ENCODE results near the gene ADM2. TPM values are rescaled to one million over a fixed set of nuclear protein-coding genes. Genes with fewer than 3 reads are reported as not detected.

The ADM2 gene
- total RNA-seq, 2 donors from 2014 or later = 2.6 to 6.7 TPM

- Mint-ChIP-seq H3K4me1 (ENCODE audit: low read depth in 2 of 2) (peaks cover 5 to 6% of the 10 kb centered on the region in 2 donors), H3K9me3 (no peaks in the 10 kb centered on the region), H3K27ac (no peak overlapping the region), H3K4me3 (no peak overlapping the region), H3K27me3 (peaks cover 2 to 4% of the 10 kb centered on the region in 2 donors), H3K36me3 (no peaks in the 10 kb centered on the region)
- no peak for ATAC-seq
- DNase-seq (ENCODE audit: low spot score) = no peak
Observed at GRCh38 chr22:50490531-50491308, 9.4 kb downstream of the ADM2 start.

- Mint-ChIP-seq H3K27ac (no peak overlapping the region), H3K9me3 (no peaks in the 10 kb centered on the region), H3K27me3 (peaks cover 6 to 7% of the 10 kb centered on the region in 2 donors), H3K36me3 (no peaks in the 10 kb centered on the region), H3K4me3 (no peak overlapping the region), H3K4me1 (ENCODE audit: low read depth in 2 of 2) (peaks cover 0 to 6% of the 10 kb centered on the region in 2 donors)
- ATAC-seq (no peak), DNase-seq (ENCODE audit: low spot score) (no peak)
Observed at GRCh38 chr22:50497093-50497492, 15.8 kb downstream of the ADM2 start.

- peak; percentile 78 to 84 for ATAC-seq
- H3K4me1 Mint-ChIP-seq (ENCODE audit: low read depth in 2 of 2) = peaks cover 0 to 6% of the 10 kb centered on the region in 2 donors
- no peaks in the 10 kb centered on the region for H3K9me3 Mint-ChIP-seq
- no peak for DNase-seq (ENCODE audit: low spot score)
- peaks cover 6 to 7% of the 10 kb centered on the region in 2 donors for H3K27me3 Mint-ChIP-seq
- no peak overlapping the region for H3K27ac Mint-ChIP-seq
- H3K4me3 Mint-ChIP-seq = no peak overlapping the region
- H3K36me3 Mint-ChIP-seq = no peaks in the 10 kb centered on the region
Observed at GRCh38 chr22:50498322-50498890, 17.1 kb downstream of the ADM2 start.

GRCh38 chr22:50500452-50500851, 19.1 kb downstream of the ADM2 start:
- peaks cover 6 to 7% of the 10 kb centered on the region in 2 donors for H3K27me3 Mint-ChIP-seq
- H3K4me1 Mint-ChIP-seq (ENCODE audit: low read depth in 2 of 2) = peaks cover 0 to 6% of the 10 kb centered on the region in 2 donors
- H3K27ac Mint-ChIP-seq = no peak overlapping the region

DNA sequence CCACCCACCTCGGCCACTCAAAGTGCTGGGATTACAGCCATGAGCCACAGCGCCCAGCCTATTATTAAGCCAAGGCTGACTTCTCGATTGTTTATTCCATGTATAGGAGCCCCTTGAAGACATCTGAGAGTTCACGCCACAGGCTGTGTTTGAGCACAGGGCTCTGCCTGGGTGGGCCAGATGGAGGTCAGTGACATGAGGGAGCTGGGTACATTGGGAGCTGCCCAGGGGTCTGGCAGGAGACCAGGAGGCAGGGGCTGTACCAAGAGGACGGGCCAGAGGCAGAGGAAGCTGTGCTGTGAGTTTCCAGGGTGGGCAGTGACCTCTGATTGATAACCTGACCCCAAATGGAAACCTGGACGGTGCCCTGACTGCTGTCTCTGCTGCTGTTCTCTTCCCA, 20.8 kb downstream of the ADM2 start:
- Mint-ChIP-seq H3K27me3 (peaks cover 3% of the 10 kb centered on the region in 2 donors), H3K27ac (no peak overlapping the region), H3K4me1 (ENCODE audit: low read depth in 2 of 2) (peaks cover 0 to 6% of the 10 kb centered on the region in 2 donors), H3K9me3 (no peaks in the 10 kb centered on the region), H3K36me3 (no peaks in the 10 kb centered on the region), H3K4me3 (no peak overlapping the region)
- ATAC-seq = no peak
- DNase-seq (ENCODE audit: low spot score) = no peak

More at GRCh38 chr22:50500452-50500851, 19.1 kb downstream of the ADM2 start:
- Mint-ChIP-seq H3K4me3 (no peak overlapping the region), H3K9me3 (no peaks in the 10 kb centered on the region), H3K36me3 (no peaks in the 10 kb centered on the region)
- ATAC-seq (no peak), DNase-seq (ENCODE audit: low spot score) (no peak)

GRCh38 chr22:50502628-50503474, 21.5 kb downstream of the ADM2 start:
- Mint-ChIP-seq H3K4me3 (no peak overlapping the region), H3K36me3 (no peaks in the 10 kb centered on the region), H3K27ac (no peak overlapping the region), H3K9me3 (no peaks in the 10 kb centered on the region), H3K4me1 (ENCODE audit: low read depth in 2 of 2) (peaks cover 0 to 8% of the 10 kb centered on the region in 2 donors), H3K27me3 (peaks cover 0 to under 1% of the 10 kb centered on the region in 2 donors)
- DNase-seq (ENCODE audit: low spot score) (no peak), ATAC-seq (no peak)

- no peaks in the 10 kb centered on the region for H3K27me3 Mint-ChIP-seq
- peaks cover under 1% of the 10 kb centered on the region for H3K36me3 Mint-ChIP-seq
- no peaks in the 10 kb centered on the region for H3K9me3 Mint-ChIP-seq
- DNase-seq (ENCODE audit: low spot score) (no peak), ATAC-seq (no peak)
- H3K4me1 Mint-ChIP-seq (ENCODE audit: low read depth in 2 of 2) = peaks cover 1 to 10% of the 10 kb centered on the region in 2 donors
- H3K27ac Mint-ChIP-seq = no peak overlapping the region
- no peak overlapping the region for H3K4me3 Mint-ChIP-seq
Observed at GRCh38 chr22:50503475-50504145, 22.3 kb downstream of the ADM2 start.

DNA sequence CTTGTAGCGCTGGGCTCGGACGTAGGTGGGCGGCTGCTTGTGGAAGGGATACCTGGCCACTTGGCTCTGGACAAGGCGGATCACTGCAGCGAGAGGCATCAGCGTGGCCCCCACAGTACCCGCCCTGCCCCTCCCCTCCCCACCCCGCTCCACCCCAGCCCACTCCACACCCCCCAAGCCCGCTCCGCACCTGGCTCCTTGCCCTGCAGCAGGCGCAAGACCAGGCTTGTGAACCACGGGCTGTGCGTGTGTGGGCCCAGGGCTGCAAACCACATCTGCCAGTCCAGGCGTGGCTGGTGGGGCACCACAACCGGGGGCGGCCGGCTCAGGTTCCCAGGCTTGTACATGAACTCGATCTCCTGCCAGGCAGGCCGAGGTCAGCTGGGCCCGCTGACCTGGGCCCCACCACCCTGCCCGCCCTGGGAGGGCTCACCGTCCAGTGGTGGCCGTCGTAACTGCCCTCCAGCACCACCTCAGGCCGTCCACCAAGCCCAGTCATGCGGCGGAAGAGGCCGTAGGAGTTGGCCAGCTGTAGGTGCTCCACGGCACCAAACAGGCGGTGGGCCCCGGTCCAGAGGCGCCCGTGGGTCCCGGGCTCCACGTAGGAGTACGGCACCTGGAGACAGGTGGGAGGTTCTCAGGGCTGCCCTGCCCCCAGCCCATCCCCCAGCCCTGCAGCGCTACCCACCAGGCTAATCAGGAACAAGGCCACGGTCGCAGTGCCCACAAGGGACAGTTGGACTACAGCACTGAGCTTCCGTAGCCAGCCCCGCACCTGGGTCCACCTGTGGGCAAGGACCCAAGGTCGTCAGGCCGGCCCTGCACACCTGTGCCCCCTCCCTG, 23.2 kb downstream of the ADM2 start:
- Mint-ChIP-seq H3K36me3 (peaks cover 9% of the 10 kb centered on the region), H3K27me3 (no peaks in the 10 kb centered on the region)

GRCh38 chr22:50505276-50505775, 24.0 kb downstream of the ADM2 start:
- ATAC-seq (no peak), DNase-seq (ENCODE audit: low spot score) (no peak)
- peaks cover 9% of the 10 kb centered on the region for H3K36me3 Mint-ChIP-seq
- H3K4me1 Mint-ChIP-seq (ENCODE audit: low read depth in 2 of 2) = peaks cover 13 to 18% of the 10 kb centered on the region in 2 donors
- H3K27me3 Mint-ChIP-seq = no peaks in the 10 kb centered on the region
- no peak overlapping the region for H3K4me3 Mint-ChIP-seq
- no peak overlapping the region for H3K27ac Mint-ChIP-seq
- H3K9me3 Mint-ChIP-seq = no peaks in the 10 kb centered on the region

More for the DNA sequence above, 23.2 kb downstream of the ADM2 start:
- DNase-seq (ENCODE audit: low spot score) = no peak
- ATAC-seq = no peak
- Mint-ChIP-seq H3K4me1 (ENCODE audit: low read depth in 2 of 2) (peaks cover 11 to 17% of the 10 kb centered on the region in 2 donors), H3K9me3 (no peaks in the 10 kb centered on the region), H3K4me3 (no peak overlapping the region), H3K27ac (no peak overlapping the region)

GRCh38 chr22:50505776-50506610, 24.6 kb downstream of the ADM2 start:
- Mint-ChIP-seq H3K9me3 (no peaks in the 10 kb centered on the region), H3K27me3 (no peaks in the 10 kb centered on the region), H3K4me3 (peak overlapping the region; percentile 93), H3K4me1 (ENCODE audit: low read depth in 2 of 2) (peaks cover 13 to 16% of the 10 kb centered on the region in 2 donors), H3K27ac (no peak overlapping the region), H3K36me3 (peaks cover 9% of the 10 kb centered on the region)
- DNase-seq (ENCODE audit: low spot score) (no peak), ATAC-seq (no peak)

DNA sequence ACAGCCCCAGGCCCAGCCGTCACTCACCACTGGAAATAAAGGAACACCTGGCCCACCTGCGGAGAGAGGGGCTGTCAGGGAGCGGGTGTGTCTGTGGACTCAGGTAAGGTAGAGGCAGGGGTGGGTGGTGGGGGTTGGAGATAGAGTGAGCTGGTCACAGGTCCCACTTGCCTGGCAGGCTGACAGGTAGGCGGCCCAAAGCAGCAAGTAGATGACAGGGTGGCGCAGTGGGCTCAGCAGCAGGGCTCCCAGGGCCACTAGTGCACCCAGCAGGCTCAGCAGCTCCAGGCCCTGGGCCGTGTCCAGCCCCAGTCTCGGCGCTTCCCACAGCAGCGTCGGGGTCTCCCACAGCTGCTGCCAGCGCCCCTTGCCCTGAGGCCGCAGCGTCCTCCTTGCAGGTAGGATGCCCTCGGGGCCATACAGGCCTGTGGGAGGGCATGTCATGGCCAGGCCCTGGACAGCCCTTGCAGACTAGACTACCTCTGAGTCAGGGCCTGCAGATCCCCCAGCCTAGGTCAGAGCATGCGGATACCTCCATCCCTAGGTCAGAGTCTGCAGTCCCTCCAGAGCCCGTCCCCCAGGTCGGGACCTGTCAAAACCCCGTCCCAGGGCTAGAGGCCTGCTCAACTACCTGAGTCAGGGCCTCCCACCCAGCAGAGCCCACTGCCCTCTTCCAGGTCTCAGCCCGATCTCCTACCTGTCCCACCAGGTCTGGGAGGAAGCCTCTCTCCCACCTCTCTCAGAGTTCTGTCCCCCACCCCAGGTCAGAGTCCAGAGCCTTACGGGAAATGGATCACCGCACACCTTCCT, 25.5 kb downstream of the ADM2 start:
- H3K9me3 Mint-ChIP-seq = no peaks in the 10 kb centered on the region
- H3K27ac Mint-ChIP-seq = peak overlapping the region; percentile 86 to 92
- no peaks in the 10 kb centered on the region for H3K27me3 Mint-ChIP-seq
- H3K36me3 Mint-ChIP-seq = peaks cover 9% of the 10 kb centered on the region
- peak overlapping the region; percentile 93 for H3K4me3 Mint-ChIP-seq
- H3K4me1 Mint-ChIP-seq (ENCODE audit: low read depth in 2 of 2) = peaks cover 13 to 16% of the 10 kb centered on the region in 2 donors
- DNase-seq (ENCODE audit: low spot score) (no peak), ATAC-seq (no peak)
